GM23338 (cell line): ENCODE measurements around the gene C10orf90. TPM values are rescaled to one million over a fixed set of nuclear protein-coding genes. Genes with fewer than 3 reads are reported as not detected.

Source experiments
- ATAC-seq: fragments of 200-7000 bp; cut with Tn5 transposase; 3 replicates; pipeline ENCODE4 v1.9.1; 2020
- DNase-seq: peaks from one replicate; pipeline ENCODE4 v3.0.0-alpha.2; 2015; ENCODE audit warnings: low spot score
- H2AFZ ChIP-seq: fragments of 200-600 bp; sonication (generic); 2 replicates; pipeline ENCODE4 v1.8.0; 2016; ENCODE audit warnings: antibody characterized with exemption, mild to moderate bottlenecking, moderate library complexity
- H3F3A ChIP-seq: fragments of 200-600 bp; sonication (generic); replicated peaks from 2 replicates; pipeline ENCODE4 v1.8.0; 2017; ENCODE audit warnings: antibody characterized with exemption, mixed run types, low read depth
- H3K27ac ChIP-seq: fragments of 200-600 bp; sonication (generic); 2 replicates; pipeline ENCODE4 v1.6.1; 2016; ENCODE audit warnings: low read depth
- H3K27me3 ChIP-seq: fragments of 200-600 bp; sonication (generic); 2 replicates; pipeline ENCODE4 v1.8.0; 2016; ENCODE audit warnings: mild to moderate bottlenecking, mixed run types, moderate library complexity; ENCODE audit not compliant: insufficient read depth
- H3K36me3 ChIP-seq: fragments of 200-600 bp; sonication (generic); 2 replicates; pipeline ENCODE4 v1.8.0; 2016; ENCODE audit warnings: mild to moderate bottlenecking; ENCODE audit not compliant: insufficient read depth
- H3K4me1 ChIP-seq: fragments of 200-600 bp; sonication (generic); 2 replicates; pipeline ENCODE4 v1.8.0; 2016; ENCODE audit warnings: mild to moderate bottlenecking, moderate library complexity; ENCODE audit not compliant: insufficient read depth
- H3K4me2 ChIP-seq: fragments of 200-600 bp; sonication (generic); 2 replicates; pipeline ENCODE4 v1.7.1; 2017; ENCODE audit warnings: mixed run types
- H3K4me3 ChIP-seq: fragments of 200-600 bp; sonication (generic); 2 replicates; pipeline ENCODE4 v1.6.1; 2016; ENCODE audit warnings: mixed run types
- H3K79me2 ChIP-seq: fragments of 200-600 bp; sonication (generic); replicated peaks from 2 replicates; pipeline ENCODE4 v1.8.0; 2017; ENCODE audit warnings: mild to moderate bottlenecking; ENCODE audit not compliant: insufficient read depth
- H3K9me2 ChIP-seq: fragments of 200-600 bp; sonication (generic); 2 replicates; pipeline ENCODE4 v1.8.0; 2017; ENCODE audit not compliant: insufficient read depth
- H4K20me1 ChIP-seq: fragments of 200-600 bp; sonication (generic); replicated peaks from 2 replicates; pipeline ENCODE4 v1.8.0; 2017; ENCODE audit warnings: mild to moderate bottlenecking; ENCODE audit not compliant: insufficient read depth
- H3K27ac Mint-ChIP-seq: 2 replicates; pipeline ENCODE4 v1.8.0; 2020; ENCODE audit warnings: inconsistent platforms, mild to moderate bottlenecking, moderate library complexity, mixed read lengths
- H3K27me3 Mint-ChIP-seq: 3 replicates; pipeline ENCODE4 v1.8.0; 2022; ENCODE audit warnings: low read depth, mild to moderate bottlenecking, moderate library complexity, mixed read lengths, inconsistent platforms; ENCODE audit not compliant: insufficient read depth, poor library complexity
- H3K36me3 Mint-ChIP-seq: 3 replicates; pipeline ENCODE4 v1.8.0; 2021; ENCODE audit warnings: low read depth, mild to moderate bottlenecking, inconsistent platforms, moderate library complexity, mixed read lengths
- H3K4me1 Mint-ChIP-seq: 3 replicates; pipeline ENCODE4 v1.8.0; 2020; ENCODE audit warnings: mild to moderate bottlenecking, inconsistent platforms, mixed read lengths
- H3K4me3 Mint-ChIP-seq: 3 replicates; pipeline ENCODE4 v1.8.0; 2021; ENCODE audit warnings: moderate library complexity, mild to moderate bottlenecking, inconsistent platforms, mixed read lengths
- H3K9me3 Mint-ChIP-seq: 3 replicates; pipeline ENCODE4 v1.8.0; 2020; ENCODE audit warnings: moderate library complexity, mild to moderate bottlenecking, inconsistent platforms, mixed read lengths
- CREB1 ChIP-seq: fragments of 250-450 bp; sonication (Bioruptor Pico); IDR thresholded peaks from 2 replicates; pipeline ENCODE4 v1.5.0; 2020; ENCODE audit warnings: low read depth, mild to moderate bottlenecking, moderate library complexity
- EZH2phosphoT487 ChIP-seq: fragments of 200-600 bp; sonication (generic); IDR thresholded peaks from one replicate; pipeline ENCODE4 v1.8.1; 2018; ENCODE audit warnings: antibody characterized with exemption; ENCODE audit not compliant: unreplicated experiment
- NANOG ChIP-seq: IDR thresholded peaks from 2 replicates; pipeline ENCODE4 v1.6.1; 2016; ENCODE audit warnings: antibody characterized with exemption, borderline replicate concordance
- POLR2AphosphoS5 ChIP-seq: IDR thresholded peaks from 2 replicates; pipeline ENCODE4 v1.6.1; 2016; ENCODE audit warnings: antibody characterized with exemption, low read depth
- STAT1 ChIP-seq: IDR thresholded peaks from one replicate; pipeline ENCODE4 v1.6.1; 2016; ENCODE audit warnings: antibody characterized with exemption; ENCODE audit not compliant: unreplicated experiment
- ZNF114 ChIP-seq: fragments of 250-450 bp; sonication (Bioruptor Pico); IDR thresholded peaks from 2 replicates; pipeline ENCODE4 v1.5.0; 2020; ENCODE audit warnings: mild to moderate bottlenecking, moderate library complexity
- polyA plus RNA-seq: library from polyadenylated mRNA; unstranded; fragments of >200 nt; fragmentation: Nextera tagmentation; extraction: Ambion mirVana; gene quantifications from 2 replicates; pipeline ENCODE4 v1.2.1, GENCODE V29; 2016
- total RNA-seq: library from RNA; depleted of rRNA; stranded (reverse); fragments of >200 nt; shearing (Covaris generic); gene quantifications from 2 replicates; pipeline ENCODE4 v1.2.3, GENCODE V29; 2014
- TF ChIP-seq, protein P1 (sequence below): IDR thresholded peaks from one replicate; pipeline ENCODE4 v1.6.1; 2018; ENCODE audit warnings: antibody characterized with exemption; ENCODE audit not compliant: unreplicated experiment
- TF ChIP-seq, protein P2 (sequence below), 2 experiments: fragments of 200-600 bp in 1 of 2; sonication (generic) in 1 of 2; conservative IDR thresholded peaks; 2 replicates each; pipeline versions ENCODE4 v1.5.1 to v1.6.1; 2016 to 2017; ENCODE audit warnings: antibody characterized with exemption in 2 of 2, low read depth in 2 of 2, mild to moderate bottlenecking in 2 of 2, moderate library complexity in 1 of 2

The C10orf90 gene
- total and polyA plus RNA-seq, 2 experiments from 2014 or later, result 0.76 to 0.97 TPM

DNA sequence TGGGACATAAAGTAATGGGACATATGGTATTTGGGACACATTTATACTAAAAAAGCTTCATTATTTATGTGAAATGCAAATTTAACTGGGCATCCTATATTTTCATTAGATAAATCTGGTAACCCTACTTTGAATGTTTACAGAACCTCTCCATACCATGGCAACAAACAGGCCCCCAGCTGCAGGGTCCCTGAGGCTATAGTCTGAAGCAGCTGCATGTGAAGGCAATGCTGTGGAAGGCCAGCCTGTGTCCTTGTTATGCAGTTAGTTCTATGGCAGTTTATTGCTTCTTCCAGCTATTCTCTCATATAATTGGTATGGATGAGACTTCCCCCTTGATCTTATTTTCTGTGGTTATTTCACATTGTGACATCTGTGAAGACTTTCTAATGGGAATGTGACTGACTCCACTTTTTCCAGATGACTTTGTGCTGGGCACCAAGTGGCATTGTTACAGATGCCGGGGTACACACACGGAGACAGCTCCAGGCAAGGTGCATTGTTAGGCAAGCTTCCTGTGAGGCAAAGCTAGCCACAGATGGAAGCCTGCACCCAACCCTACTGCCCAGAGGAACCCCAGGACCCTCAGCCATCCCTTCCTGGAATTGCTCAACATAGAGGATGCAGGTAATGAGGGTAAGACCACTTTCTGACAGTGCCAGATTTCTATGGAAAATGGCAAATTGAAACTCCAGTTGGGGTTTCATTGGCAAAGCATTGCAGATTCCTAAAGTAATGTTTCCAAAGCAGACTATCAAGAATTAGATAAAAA is 232.7 kb downstream of the C10orf90 start (continued):
- TF ChIP-seq CREB1 (no peak), NANOG (no peak), STAT1 (no peak), POLR2AphosphoS5 (no peak)
- TF ChIP-seq, protein P1, sequence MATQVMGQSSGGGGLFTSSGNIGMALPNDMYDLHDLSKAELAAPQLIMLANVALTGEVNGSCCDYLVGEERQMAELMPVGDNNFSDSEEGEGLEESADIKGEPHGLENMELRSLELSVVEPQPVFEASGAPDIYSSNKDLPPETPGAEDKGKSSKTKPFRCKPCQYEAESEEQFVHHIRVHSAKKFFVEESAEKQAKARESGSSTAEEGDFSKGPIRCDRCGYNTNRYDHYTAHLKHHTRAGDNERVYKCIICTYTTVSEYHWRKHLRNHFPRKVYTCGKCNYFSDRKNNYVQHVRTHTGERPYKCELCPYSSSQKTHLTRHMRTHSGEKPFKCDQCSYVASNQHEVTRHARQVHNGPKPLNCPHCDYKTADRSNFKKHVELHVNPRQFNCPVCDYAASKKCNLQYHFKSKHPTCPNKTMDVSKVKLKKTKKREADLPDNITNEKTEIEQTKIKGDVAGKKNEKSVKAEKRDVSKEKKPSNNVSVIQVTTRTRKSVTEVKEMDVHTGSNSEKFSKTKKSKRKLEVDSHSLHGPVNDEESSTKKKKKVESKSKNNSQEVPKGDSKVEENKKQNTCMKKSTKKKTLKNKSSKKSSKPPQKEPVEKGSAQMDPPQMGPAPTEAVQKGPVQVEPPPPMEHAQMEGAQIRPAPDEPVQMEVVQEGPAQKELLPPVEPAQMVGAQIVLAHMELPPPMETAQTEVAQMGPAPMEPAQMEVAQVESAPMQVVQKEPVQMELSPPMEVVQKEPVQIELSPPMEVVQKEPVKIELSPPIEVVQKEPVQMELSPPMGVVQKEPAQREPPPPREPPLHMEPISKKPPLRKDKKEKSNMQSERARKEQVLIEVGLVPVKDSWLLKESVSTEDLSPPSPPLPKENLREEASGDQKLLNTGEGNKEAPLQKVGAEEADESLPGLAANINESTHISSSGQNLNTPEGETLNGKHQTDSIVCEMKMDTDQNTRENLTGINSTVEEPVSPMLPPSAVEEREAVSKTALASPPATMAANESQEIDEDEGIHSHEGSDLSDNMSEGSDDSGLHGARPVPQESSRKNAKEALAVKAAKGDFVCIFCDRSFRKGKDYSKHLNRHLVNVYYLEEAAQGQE, result no peak
- TF ChIP-seq, protein P2, sequence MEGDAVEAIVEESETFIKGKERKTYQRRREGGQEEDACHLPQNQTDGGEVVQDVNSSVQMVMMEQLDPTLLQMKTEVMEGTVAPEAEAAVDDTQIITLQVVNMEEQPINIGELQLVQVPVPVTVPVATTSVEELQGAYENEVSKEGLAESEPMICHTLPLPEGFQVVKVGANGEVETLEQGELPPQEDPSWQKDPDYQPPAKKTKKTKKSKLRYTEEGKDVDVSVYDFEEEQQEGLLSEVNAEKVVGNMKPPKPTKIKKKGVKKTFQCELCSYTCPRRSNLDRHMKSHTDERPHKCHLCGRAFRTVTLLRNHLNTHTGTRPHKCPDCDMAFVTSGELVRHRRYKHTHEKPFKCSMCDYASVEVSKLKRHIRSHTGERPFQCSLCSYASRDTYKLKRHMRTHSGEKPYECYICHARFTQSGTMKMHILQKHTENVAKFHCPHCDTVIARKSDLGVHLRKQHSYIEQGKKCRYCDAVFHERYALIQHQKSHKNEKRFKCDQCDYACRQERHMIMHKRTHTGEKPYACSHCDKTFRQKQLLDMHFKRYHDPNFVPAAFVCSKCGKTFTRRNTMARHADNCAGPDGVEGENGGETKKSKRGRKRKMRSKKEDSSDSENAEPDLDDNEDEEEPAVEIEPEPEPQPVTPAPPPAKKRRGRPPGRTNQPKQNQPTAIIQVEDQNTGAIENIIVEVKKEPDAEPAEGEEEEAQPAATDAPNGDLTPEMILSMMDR (conservative IDR thresholded peaks at IDR 0.05; ENCODE audit: low read depth in 2 of 2), result no peak

DNA sequence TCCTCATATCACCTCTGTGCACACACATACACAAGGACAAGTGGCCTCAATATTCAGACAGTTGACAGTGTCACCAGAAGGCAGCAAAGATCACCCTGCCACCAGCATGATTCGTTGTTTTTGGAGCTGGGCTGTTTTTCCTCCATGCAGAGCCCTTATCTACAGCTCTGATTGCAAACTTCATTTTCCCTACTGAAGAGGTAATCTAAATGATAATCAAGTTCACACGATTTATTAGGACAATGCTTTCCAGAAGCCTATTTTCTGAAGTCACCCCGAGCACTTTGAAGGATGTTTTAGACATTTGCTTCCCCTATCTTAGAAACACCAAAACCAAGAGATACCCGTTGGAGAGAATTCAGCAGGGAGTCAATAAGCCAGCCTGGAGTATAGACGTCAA is 236.3 kb downstream of the C10orf90 start:
- no peak overlapping the region for H3K27ac Mint-ChIP-seq
- no peaks in the 10 kb centered on the region; the same call in 2 of the 3 replicates for H3K9me3 Mint-ChIP-seq
- H3K4me3 Mint-ChIP-seq, result no peak overlapping the region
- no peaks in the 10 kb centered on the region for H3K27me3 ChIP-seq
- no peak overlapping the region for H2AFZ ChIP-seq
- H3F3A ChIP-seq, result no peaks in the 10 kb centered on the region
- peaks cover 29% of the 10 kb centered on the region; the same call in 1 of the 2 replicates for H3K9me2 ChIP-seq
- no peaks in the 10 kb centered on the region for H4K20me1 ChIP-seq
- H3K36me3 Mint-ChIP-seq, result no peaks in the 10 kb centered on the region; the same call in 2 of the 3 replicates
- H3K4me1 ChIP-seq, result no peaks in the 10 kb centered on the region
- H3K27me3 Mint-ChIP-seq, result peaks cover 2% of the 10 kb centered on the region
- H3K4me2 ChIP-seq, result no peak overlapping the region
- H3K4me3 ChIP-seq, result no peak overlapping the region
- no peak overlapping the region for H3K27ac ChIP-seq
- no peak for DNase-seq
- ATAC-seq, result no peak
- no peaks in the 10 kb centered on the region for H3K4me1 Mint-ChIP-seq
- TF ChIP-seq, protein P1, result no peak
- TF ChIP-seq EZH2phosphoT487 (no peak), ZNF114 (no peak)
- TF ChIP-seq, protein P2 (conservative IDR thresholded peaks at IDR 0.05; ENCODE audit: low read depth in 2 of 2), result no peak
- no peaks in the 10 kb centered on the region for H3K36me3 ChIP-seq
- H3K79me2 ChIP-seq, result no peaks in the 10 kb centered on the region
